A549 (cell line): ENCODE measurements around the gene SUFU. TPM values are rescaled to one million over a fixed set of nuclear protein-coding genes. Genes with fewer than 3 reads are reported as not detected.

ENCODE experiments used
- ATAC-seq, 2 experiments: fragments of 200-7000 bp in 1 of 2; fragments of >200 bp in 1 of 2; cut with Nextera tagmentation in 1 of 2; cut with Tn5 transposase in 1 of 2; 3 replicates each; pipeline versions ENCODE4 v1.8.0 to v1.9.1; 2018 to 2020; ENCODE audit warnings: mild to moderate bottlenecking in 1 of 2, moderate library complexity in 1 of 2
- CTCF ChIA-PET: fragments of 300-600 bp; sonication (Branson Sonifier 250); formaldehyde crosslinking; extraction: SDS; loops from one replicate; lab custom pipeline; 2021; ENCODE audit warnings: antibody characterized with exemption, inconsistent platforms; lab: Yijun Ruan, JAX
- POLR2A ChIA-PET: fragments of 350-600 bp; formaldehyde crosslinking; extraction: SDS; loops from one replicate; lab custom pipeline; 2021; ENCODE audit warnings: antibody characterized with exemption, inconsistent platforms; lab: Yijun Ruan, JAX
- DNase-seq, 2 experiments: peaks; one replicate each; pipeline versions ENCODE4 v3.0.0 to v3.0.0-alpha.2; 2011 to 2016; ENCODE audit warnings: low read depth in 1 of 2, low spot score in 1 of 2
- FAIRE-seq: peaks from 2 replicates; lab custom pipeline; 2011; peaks lifted over from hg19 to GRCh38; lab: Jason Lieb, UNC
- H3K27ac ChIP-seq, 2 experiments: fragments of >200 bp; sonication (Bioruptor Twin); formaldehyde crosslinking; 3 replicates each; pipeline ENCODE4 v1.5.1; 2016 to 2017
- H3K4me1 ChIP-seq: fragments of >200 bp; sonication (Bioruptor Twin); formaldehyde crosslinking; 3 replicates; pipeline ENCODE4 v1.6.1; 2016
- H3K4me2 ChIP-seq: fragments of >200 bp; sonication (Bioruptor Twin); formaldehyde crosslinking; 3 replicates; pipeline ENCODE4 v1.6.1; 2016
- H3K4me3 ChIP-seq: fragments of >200 bp; sonication (Bioruptor Twin); formaldehyde crosslinking; 3 replicates; pipeline ENCODE4 v1.5.1; 2016
- H3K9me3 ChIP-seq: fragments of >200 bp; sonication (Bioruptor Twin); formaldehyde crosslinking; 3 replicates; pipeline ENCODE4 v1.6.1; 2016
- CHD2 ChIP-seq: fragments of 150-350 bp; IDR thresholded peaks from 2 replicates; pipeline ENCODE4 v1.6.1; 2014; ENCODE audit warnings: low read length; ENCODE audit not compliant: partially characterized antibody
- ESRRA ChIP-seq: fragments of 150-350 bp; IDR thresholded peaks from 2 replicates; pipeline ENCODE4 v1.6.1; 2014; ENCODE audit warnings: mild to moderate bottlenecking, low read length, borderline replicate concordance
- FOSL2 ChIP-seq, 2 experiments: fragments of 450-650 bp in 1 of 2; fragments of >200 bp in 1 of 2; sonication (Bioruptor Twin) in 1 of 2; formaldehyde crosslinking; IDR thresholded peaks; 2 replicates each; pipeline versions ENCODE4 v1.5.0 to v1.6.1; 2016 to 2020; ENCODE audit warnings: mild to moderate bottlenecking in 1 of 2, moderate library complexity in 1 of 2
- GATA3 ChIP-seq: IDR thresholded peaks from 2 replicates; pipeline ENCODE4 v1.6.1; 2012; ENCODE audit warnings: borderline replicate concordance
- HDAC2 ChIP-seq: fragments of 200-600 bp; sonication (generic); IDR thresholded peaks from 2 replicates; pipeline ENCODE4 v1.6.1; 2016
- HOXB13 ChIP-seq: fragments of 250-450 bp; sonication (Bioruptor Pico); IDR thresholded peaks from 2 replicates; pipeline ENCODE4 v1.5.0; 2020; ENCODE audit warnings: low read depth, mild to moderate bottlenecking, moderate library complexity
- JUN ChIP-seq, 2 experiments: fragments of >200 bp; sonication (Bioruptor Twin); formaldehyde crosslinking; IDR thresholded peaks; 2 replicates in 1 of 2; 3 replicates in 1 of 2; pipeline ENCODE4 v1.6.1; 2016 to 2017
- JUNB ChIP-seq: fragments of >200 bp; sonication (Bioruptor Twin); formaldehyde crosslinking; IDR thresholded peaks from 2 replicates; pipeline ENCODE4 v1.6.1; 2016
- KDM5A ChIP-seq: fragments of 200-600 bp; sonication (generic); IDR thresholded peaks from 2 replicates; pipeline ENCODE4 v1.6.1; 2016; ENCODE audit warnings: antibody characterized with exemption, mild to moderate bottlenecking
- MYC ChIP-seq: IDR thresholded peaks from 2 replicates; pipeline ENCODE4 v1.6.1; 2012; ENCODE audit warnings: mild to moderate bottlenecking, inconsistent platforms, low read length, improper control_type of control experiment, borderline replicate concordance
- POLR2A ChIP-seq: IDR thresholded peaks from 2 replicates; pipeline ENCODE4 v1.6.1; 2012; ENCODE audit warnings: mild to moderate bottlenecking, low read length
- POLR2AphosphoS2 ChIP-seq: conservative IDR thresholded peaks from 2 replicates; pipeline ENCODE4 v1.6.1; 2012; ENCODE audit warnings: low read length, improper control_type of control experiment, inconsistent platforms
- RARB ChIP-seq: fragments of 250-450 bp; sonication (Bioruptor Pico); IDR thresholded peaks from 2 replicates; pipeline ENCODE4 v1.8.0; 2021; ENCODE audit warnings: mild to moderate bottlenecking, moderate library complexity
- ZFP36 ChIP-seq: fragments of 450-650 bp; IDR thresholded peaks from 2 replicates; pipeline ENCODE4 v1.6.1; 2014; ENCODE audit warnings: borderline replicate concordance; ENCODE audit not compliant: partially characterized antibody
- WGBS: methylation state at CpG from one replicate; pipeline ENCODE4 v1.1.6; 2017; ENCODE audit errors: missing lambda C conversion rate; 5-methylcytosine and 5-hydroxymethylcytosine counted together
- polyA plus RNA-seq, 4 experiments: library from polyadenylated mRNA; depleted of rRNA in 3 of 4; stranded (reverse); fragments of >200 nt; fragmentation: RNase III in 1 of 4; extraction: RNeasy Plus Mini Kit Qiagen cat#74134 plus additional on column Dnase treatment in 1 of 4; gene quantifications; 2 replicates in 3 of 4; 3 replicates in 1 of 4; pipeline ENCODE4 v1.2.3, GENCODE V29; 2011 to 2017
- TF ChIP-seq, protein P1 (sequence below): fragments of 200-600 bp; sonication (generic); IDR thresholded peaks from 2 replicates; pipeline ENCODE4 v1.6.1; 2016; ENCODE audit warnings: antibody characterized with exemption, mild to moderate bottlenecking, moderate library complexity
- TF ChIP-seq, protein P2 (sequence below): fragments of >200 bp; sonication (Bioruptor Twin); formaldehyde crosslinking; IDR thresholded peaks from 3 replicates; pipeline ENCODE4 v1.5.1; 2016
- TF ChIP-seq, protein P3 (sequence below): fragments of >200 bp; sonication (Bioruptor Twin); formaldehyde crosslinking; IDR thresholded peaks from 2 replicates; pipeline ENCODE4 v1.6.1; 2016
- TF ChIP-seq, protein P4 (sequence below): IDR thresholded peaks from 2 replicates; pipeline ENCODE4 v1.6.1; 2012
- TF ChIP-seq, protein P5 (sequence below): IDR thresholded peaks from 2 replicates; pipeline ENCODE4 v1.6.1; 2012; ENCODE audit warnings: low read depth, borderline replicate concordance

Gene SUFU
- polyA plus RNA-seq, 2 of the 4 experiments (the other 2 are of a cell fraction) = 3.7 to 5.5 TPM

DNA sequence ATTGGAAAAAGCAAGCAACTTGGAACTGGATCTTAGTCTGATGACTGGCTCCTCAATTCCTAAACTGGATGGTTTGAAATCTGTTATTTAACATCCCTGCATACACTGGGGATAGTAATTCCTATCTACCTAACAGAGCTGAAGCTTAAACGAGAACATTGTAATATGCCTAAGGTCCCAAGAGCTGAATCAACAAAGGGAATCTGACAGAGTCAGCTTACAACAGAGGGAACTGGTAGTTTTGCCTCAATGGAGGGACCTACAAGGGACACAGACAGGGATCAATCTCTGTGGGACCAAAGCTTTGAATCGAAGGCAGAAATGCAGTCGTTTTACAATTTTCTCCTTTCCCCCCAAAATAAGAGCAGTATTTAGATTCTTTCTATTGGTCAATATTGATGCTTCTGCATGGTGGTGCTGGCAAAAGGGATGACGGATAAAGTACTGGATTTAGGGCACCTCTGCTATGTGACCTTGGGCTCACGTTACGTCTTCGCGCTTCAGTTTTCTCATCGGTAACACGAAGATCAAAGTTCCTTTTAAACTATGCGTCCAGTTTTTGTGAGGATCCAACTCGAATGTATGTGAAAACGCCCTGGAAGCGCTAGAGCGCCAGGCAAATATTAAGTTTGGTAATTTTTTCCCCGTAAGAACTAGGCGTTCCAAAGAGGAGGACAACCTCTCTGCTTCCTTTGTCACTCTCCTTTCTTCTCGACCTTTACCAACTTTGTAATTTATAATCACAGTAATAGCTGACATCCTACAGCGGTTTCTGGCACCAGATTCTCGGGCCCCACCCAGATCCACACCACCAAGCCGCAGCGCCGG, 2.4 kb upstream of the SUFU start:
- WGBS = 3% methylated on average over 23 of the region's 23 CpGs
- no peak for ATAC-seq
- no peak for TF ChIP-seq JUN (IDR thresholded peaks at IDR 0.05)
- no peak for TF ChIP-seq RARB (CRISPR knock-in tag)
- no peak for TF ChIP-seq POLR2A
- no peak for TF ChIP-seq FOSL2 (IDR thresholded peaks at IDR 0.05)
- no peak for TF ChIP-seq FOSL2 (CRISPR knock-in tag; IDR thresholded peaks at IDR 0.05)
- no peak for TF ChIP-seq HDAC2
- TF ChIP-seq, protein P1, sequence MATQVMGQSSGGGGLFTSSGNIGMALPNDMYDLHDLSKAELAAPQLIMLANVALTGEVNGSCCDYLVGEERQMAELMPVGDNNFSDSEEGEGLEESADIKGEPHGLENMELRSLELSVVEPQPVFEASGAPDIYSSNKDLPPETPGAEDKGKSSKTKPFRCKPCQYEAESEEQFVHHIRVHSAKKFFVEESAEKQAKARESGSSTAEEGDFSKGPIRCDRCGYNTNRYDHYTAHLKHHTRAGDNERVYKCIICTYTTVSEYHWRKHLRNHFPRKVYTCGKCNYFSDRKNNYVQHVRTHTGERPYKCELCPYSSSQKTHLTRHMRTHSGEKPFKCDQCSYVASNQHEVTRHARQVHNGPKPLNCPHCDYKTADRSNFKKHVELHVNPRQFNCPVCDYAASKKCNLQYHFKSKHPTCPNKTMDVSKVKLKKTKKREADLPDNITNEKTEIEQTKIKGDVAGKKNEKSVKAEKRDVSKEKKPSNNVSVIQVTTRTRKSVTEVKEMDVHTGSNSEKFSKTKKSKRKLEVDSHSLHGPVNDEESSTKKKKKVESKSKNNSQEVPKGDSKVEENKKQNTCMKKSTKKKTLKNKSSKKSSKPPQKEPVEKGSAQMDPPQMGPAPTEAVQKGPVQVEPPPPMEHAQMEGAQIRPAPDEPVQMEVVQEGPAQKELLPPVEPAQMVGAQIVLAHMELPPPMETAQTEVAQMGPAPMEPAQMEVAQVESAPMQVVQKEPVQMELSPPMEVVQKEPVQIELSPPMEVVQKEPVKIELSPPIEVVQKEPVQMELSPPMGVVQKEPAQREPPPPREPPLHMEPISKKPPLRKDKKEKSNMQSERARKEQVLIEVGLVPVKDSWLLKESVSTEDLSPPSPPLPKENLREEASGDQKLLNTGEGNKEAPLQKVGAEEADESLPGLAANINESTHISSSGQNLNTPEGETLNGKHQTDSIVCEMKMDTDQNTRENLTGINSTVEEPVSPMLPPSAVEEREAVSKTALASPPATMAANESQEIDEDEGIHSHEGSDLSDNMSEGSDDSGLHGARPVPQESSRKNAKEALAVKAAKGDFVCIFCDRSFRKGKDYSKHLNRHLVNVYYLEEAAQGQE = no peak
- TF ChIP-seq JUNB = no peak
- TF ChIP-seq HOXB13 = no peak
- TF ChIP-seq, protein P2, sequence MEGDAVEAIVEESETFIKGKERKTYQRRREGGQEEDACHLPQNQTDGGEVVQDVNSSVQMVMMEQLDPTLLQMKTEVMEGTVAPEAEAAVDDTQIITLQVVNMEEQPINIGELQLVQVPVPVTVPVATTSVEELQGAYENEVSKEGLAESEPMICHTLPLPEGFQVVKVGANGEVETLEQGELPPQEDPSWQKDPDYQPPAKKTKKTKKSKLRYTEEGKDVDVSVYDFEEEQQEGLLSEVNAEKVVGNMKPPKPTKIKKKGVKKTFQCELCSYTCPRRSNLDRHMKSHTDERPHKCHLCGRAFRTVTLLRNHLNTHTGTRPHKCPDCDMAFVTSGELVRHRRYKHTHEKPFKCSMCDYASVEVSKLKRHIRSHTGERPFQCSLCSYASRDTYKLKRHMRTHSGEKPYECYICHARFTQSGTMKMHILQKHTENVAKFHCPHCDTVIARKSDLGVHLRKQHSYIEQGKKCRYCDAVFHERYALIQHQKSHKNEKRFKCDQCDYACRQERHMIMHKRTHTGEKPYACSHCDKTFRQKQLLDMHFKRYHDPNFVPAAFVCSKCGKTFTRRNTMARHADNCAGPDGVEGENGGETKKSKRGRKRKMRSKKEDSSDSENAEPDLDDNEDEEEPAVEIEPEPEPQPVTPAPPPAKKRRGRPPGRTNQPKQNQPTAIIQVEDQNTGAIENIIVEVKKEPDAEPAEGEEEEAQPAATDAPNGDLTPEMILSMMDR = no peak
- TF ChIP-seq, protein P3, sequence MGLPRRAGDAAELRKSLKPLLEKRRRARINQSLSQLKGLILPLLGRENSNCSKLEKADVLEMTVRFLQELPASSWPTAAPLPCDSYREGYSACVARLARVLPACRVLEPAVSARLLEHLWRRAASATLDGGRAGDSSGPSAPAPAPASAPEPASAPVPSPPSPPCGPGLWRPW = no peak
- TF ChIP-seq POLR2AphosphoS2 = no peak
- no peak for TF ChIP-seq ZFP36
- TF ChIP-seq GATA3 = no peak
- TF ChIP-seq KDM5A = no peak
- no peak for TF ChIP-seq ESRRA
- DNase-seq = no peak
- CTCF ChIA-PET = interaction anchor here (0.5 to 5.8 kb wide), 8 partner anchors 16 to 270 kb away, joined by 3 to 87 read pairs (median 6); no protein-coding TSS in a partner anchor
- POLR2A ChIA-PET = no interaction called here
- peaks cover 17% of the 10 kb centered on the region; the same call in 2 of the 3 replicates for H3K4me1 ChIP-seq
- peak overlapping the region; percentile 71 for H3K4me3 ChIP-seq
- H3K9me3 ChIP-seq = no peaks in the 10 kb centered on the region
- FAIRE-seq = no peak
- peak overlapping the region; percentile 81 for H3K4me2 ChIP-seq
- H3K27ac ChIP-seq = peak overlapping the region; percentile 64 to 77

DNA sequence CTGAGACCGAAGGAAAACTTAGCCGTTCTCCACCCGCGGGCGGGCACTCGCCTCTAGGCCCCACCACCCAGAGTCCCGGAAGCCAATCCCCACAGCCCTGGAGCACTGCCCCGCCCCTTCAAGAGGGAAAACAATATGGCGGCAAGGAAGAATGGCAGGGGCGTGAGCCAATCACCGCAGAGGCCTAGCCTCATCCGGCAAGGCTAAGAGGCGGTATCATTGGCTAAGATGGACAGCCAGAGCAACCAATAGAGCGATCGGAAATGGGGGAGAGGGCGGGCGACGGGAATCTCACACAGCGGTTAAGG, 1.8 kb upstream of the SUFU start:
- 0% methylated on average over 19 of the region's 19 CpGs for WGBS
- CTCF ChIA-PET = interaction anchor here (0.9 to 5.8 kb wide), 11 partner anchors 16 to 143 kb away, joined by 3 to 87 read pairs (median 6); partner anchors contain the start of gene TRIM8
- peak overlapping the region; percentile 83 to 88 for H3K27ac ChIP-seq
- POLR2A ChIA-PET = interaction anchor here (0.6 to 2.2 kb wide), 8 partner anchors 23 to 143 kb away, joined by 3 to 14 read pairs (median 4); partner anchors contain the start of genes CUEDC2 and TRIM8
- H3K9me3 ChIP-seq = no peaks in the 10 kb centered on the region
- TF ChIP-seq, protein P4, sequence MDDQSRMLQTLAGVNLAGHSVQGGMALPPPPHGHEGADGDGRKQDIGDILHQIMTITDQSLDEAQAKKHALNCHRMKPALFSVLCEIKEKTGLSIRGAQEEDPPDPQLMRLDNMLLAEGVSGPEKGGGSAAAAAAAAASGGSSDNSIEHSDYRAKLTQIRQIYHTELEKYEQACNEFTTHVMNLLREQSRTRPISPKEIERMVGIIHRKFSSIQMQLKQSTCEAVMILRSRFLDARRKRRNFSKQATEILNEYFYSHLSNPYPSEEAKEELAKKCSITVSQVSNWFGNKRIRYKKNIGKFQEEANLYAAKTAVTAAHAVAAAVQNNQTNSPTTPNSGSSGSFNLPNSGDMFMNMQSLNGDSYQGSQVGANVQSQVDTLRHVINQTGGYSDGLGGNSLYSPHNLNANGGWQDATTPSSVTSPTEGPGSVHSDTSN = peak; percentile 99
- no peak for TF ChIP-seq MYC
- peak; percentile 35 for TF ChIP-seq CHD2
- TF ChIP-seq, protein P5, sequence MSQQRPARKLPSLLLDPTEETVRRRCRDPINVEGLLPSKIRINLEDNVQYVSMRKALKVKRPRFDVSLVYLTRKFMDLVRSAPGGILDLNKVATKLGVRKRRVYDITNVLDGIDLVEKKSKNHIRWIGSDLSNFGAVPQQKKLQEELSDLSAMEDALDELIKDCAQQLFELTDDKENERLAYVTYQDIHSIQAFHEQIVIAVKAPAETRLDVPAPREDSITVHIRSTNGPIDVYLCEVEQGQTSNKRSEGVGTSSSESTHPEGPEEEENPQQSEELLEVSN = no peak
- peak overlapping the region; percentile 71 for H3K4me3 ChIP-seq
- ATAC-seq (peak; percentile 79 to 87), DNase-seq (peak; percentile 98 to 99), FAIRE-seq (peak; percentile 72)
- H3K4me2 ChIP-seq = peak overlapping the region; percentile 81
- H3K4me1 ChIP-seq = peaks cover 17% of the 10 kb centered on the region; the same call in 2 of the 3 replicates
